Immature natural killer cell (primary cell): ENCODE measurements around the gene PSMC5. TPM values are rescaled to one million over a fixed set of nuclear protein-coding genes. Genes with fewer than 3 reads are reported as not detected.
"Not testable (repeated sequence)": the region's sequence is repeated elsewhere in the genome, so short reads cannot be mapped to it uniquely, and the experiment has no call there.

Source experiments
- DNase-seq, 3 donors: peaks; one replicate each; pipeline ENCODE4 v3.0.0; 2022; ENCODE audit warnings: mixed read lengths in 1 of 3
- H3K27ac Mint-ChIP-seq, 6 donors: one replicate each; pipeline ENCODE4 v1.8.0; 2020; ENCODE audit warnings: mixed read lengths in 6 of 6, mild to moderate bottlenecking in 5 of 6, inconsistent platforms in 4 of 6, moderate library complexity in 3 of 6
- H3K27me3 Mint-ChIP-seq, 3 donors: one replicate each; pipeline ENCODE4 v1.8.0; 2020 to 2021; ENCODE audit warnings: low read depth in 3 of 3, mild to moderate bottlenecking in 3 of 3, mixed read lengths in 3 of 3, moderate library complexity in 3 of 3, inconsistent platforms in 1 of 3
- H3K36me3 Mint-ChIP-seq, 3 donors: one replicate each; pipeline ENCODE4 v1.8.0; 2020; ENCODE audit warnings: mixed read lengths in 3 of 3, inconsistent platforms in 2 of 3, mild to moderate bottlenecking in 2 of 3
- H3K4me1 Mint-ChIP-seq, 2 donors: one replicate each; pipeline ENCODE4 v1.8.0; 2020; ENCODE audit warnings: inconsistent platforms in 2 of 2, mild to moderate bottlenecking in 2 of 2, mixed read lengths in 2 of 2, moderate library complexity in 1 of 2
- H3K4me3 Mint-ChIP-seq, 5 donors: one replicate each; pipeline ENCODE4 v1.8.0; 2020; ENCODE audit warnings: mild to moderate bottlenecking in 5 of 5, mixed read lengths in 5 of 5, inconsistent platforms in 3 of 5, moderate library complexity in 3 of 5
- H3K9me3 Mint-ChIP-seq, 6 donors: one replicate each; pipeline ENCODE4 v1.8.0; 2020; ENCODE audit warnings: mild to moderate bottlenecking in 6 of 6, mixed read lengths in 6 of 6, inconsistent platforms in 4 of 6, moderate library complexity in 3 of 6
- polyA plus RNA-seq, 3 donors: library from polyadenylated mRNA; unstranded; fragments of 300-500 nt; fragmentation: Illumina TruSeq; gene quantifications; one replicate each; pipeline ENCODE4 v1.2.3, GENCODE V29; 2021

The PSMC5 gene
- polyA plus RNA-seq = 100 to 1,000 TPM; 130 to 222 (median 148) TPM

DNA sequence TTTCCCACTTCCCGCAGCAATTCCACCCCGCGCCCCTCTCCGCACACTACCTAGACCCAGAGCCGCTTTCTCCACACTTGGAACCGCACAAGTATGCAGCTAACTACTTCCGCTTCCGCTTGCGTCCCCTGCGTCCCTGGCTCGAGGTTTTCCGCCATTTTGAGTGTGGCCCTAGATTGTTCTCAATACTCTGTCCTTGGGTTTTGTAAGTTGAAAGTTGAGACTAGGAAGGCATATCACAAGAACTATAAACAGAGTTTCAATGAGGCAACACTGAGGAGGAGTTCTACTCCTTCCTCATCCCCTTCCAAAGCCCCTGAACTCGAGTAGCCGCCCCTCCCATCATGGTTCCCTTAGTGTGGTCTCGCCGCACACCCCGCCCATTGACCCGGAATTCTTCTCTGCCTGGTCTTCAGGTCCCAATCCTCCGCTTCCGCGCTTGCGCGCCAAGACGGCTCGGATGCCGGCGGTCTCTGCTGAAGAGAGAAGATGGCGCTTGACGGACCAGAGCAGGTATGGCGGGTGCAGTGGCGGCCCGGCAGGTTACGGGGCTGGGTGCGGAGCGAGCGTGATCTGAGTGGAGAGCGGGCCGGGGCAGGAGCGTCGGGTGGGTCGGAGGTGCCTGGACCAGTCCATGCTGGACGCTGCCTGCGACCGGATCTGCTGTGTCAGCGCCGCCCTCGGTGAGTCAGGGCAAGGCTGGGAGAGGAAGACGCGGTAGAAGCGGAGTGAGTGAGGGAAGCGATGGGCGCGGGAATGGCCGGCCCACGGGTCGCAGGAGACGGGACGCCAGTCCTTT is at the start of gene PSMC5, which contains the start of gene FTSJ3:
PSMC5 (plus strand) TSS at position 430 of the 799 bp plus-strand sequence; CDS start at position 490, 60 bp downstream.
FTSJ3 (minus strand) TSS at position 662 of the 799 bp plus-strand sequence. CDS start 761 bp downstream, outside the sequence.
- peak within 1 kb of the TSS; percentile 94 to 98 (median 97) for H3K4me3 Mint-ChIP-seq

GRCh38 chr17:63780507-63780906 is 46.7 kb upstream of the PSMC5 start:
- no peaks in the 10 kb centered on the region for H3K9me3 Mint-ChIP-seq
- peak overlapping the region in 1 of 6 donors; percentile 60 for H3K27ac Mint-ChIP-seq
- no peak overlapping the region for H3K4me3 Mint-ChIP-seq
- H3K27me3 Mint-ChIP-seq = no peaks in the 10 kb centered on the region
- peaks cover 39 to 75% of the 10 kb centered on the region in 2 donors for H3K4me1 Mint-ChIP-seq
- DNase-seq = no peak
- H3K36me3 Mint-ChIP-seq = peaks cover 0 to 5% (median 4%) of the 10 kb centered on the region in 3 donors

More for the DNA sequence above, at the start of gene PSMC5, which contains the start of gene FTSJ3:
- Mint-ChIP-seq H3K9me3 (no peaks in the 10 kb centered on the region), H3K27me3 (peaks cover 5 to 28% (median 6%) of the 10 kb centered on the region in 3 donors), H3K27ac (peak within 1 kb of the TSS; percentile 94 to 99 (median 98)), H3K4me1 (peaks cover 60 to 78% of the 10 kb centered on the region in 2 donors), H3K36me3 (peaks cover 16 to 55% (median 36%) of the 10 kb centered on the region in 3 donors)
- DNase-seq = peak; percentile 94 to 96 (median 96)

DNA sequence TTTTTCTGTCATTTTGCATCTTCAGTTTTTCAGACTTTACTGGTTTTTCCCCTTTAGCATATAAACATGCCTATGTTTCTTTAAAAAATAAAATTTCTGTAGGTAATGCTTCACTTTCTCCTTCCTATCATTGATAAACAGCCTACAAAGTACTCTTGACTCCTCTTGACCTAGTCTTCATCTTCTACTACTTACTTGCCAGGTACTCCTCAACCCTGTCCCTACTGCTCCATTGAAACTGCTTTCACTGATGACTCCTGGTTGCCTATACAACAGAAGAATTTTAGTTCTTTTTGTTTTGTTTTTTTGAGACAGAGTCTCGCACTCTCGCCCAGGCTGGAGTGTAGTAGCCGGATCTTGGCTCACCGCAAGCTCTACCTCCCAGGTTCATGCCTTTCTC is 46.3 kb upstream of the PSMC5 start:
- H3K9me3 Mint-ChIP-seq = no peaks in the 10 kb centered on the region
- H3K4me1 Mint-ChIP-seq = peaks cover 39 to 75% of the 10 kb centered on the region in 2 donors
- H3K36me3 Mint-ChIP-seq = peaks cover 0 to 5% (median 4%) of the 10 kb centered on the region in 3 donors
- H3K4me3 Mint-ChIP-seq = no peak overlapping the region
- peak overlapping the region in 3 of 6 donors; percentile 2 to 60 (median 27) for H3K27ac Mint-ChIP-seq
- no peaks in the 10 kb centered on the region for H3K27me3 Mint-ChIP-seq
- DNase-seq = no peak

GRCh38 chr17:63783522-63783921 is 43.7 kb upstream of the PSMC5 start:
- H3K4me1 Mint-ChIP-seq = peaks cover 28 to 52% of the 10 kb centered on the region in 2 donors
- H3K36me3 Mint-ChIP-seq = peaks cover 0 to 8% (median 4%) of the 10 kb centered on the region in 3 donors
- H3K9me3 Mint-ChIP-seq = no peaks in the 10 kb centered on the region
- H3K27ac Mint-ChIP-seq = peak overlapping the region in 3 of 6 donors; percentile 11 to 57 (median 18)
- H3K4me3 Mint-ChIP-seq = no peak overlapping the region
- no peak for DNase-seq
- no peaks in the 10 kb centered on the region for H3K27me3 Mint-ChIP-seq

- Mint-ChIP-seq H3K27me3 (no peaks in the 10 kb centered on the region), H3K4me1 (peaks cover 23 to 32% of the 10 kb centered on the region in 2 donors), H3K27ac (peak overlapping the region in 4 of 6 donors; percentile 8 to 34 (median 24)), H3K4me3 (no peak overlapping the region), H3K9me3 (no peaks in the 10 kb centered on the region), H3K36me3 (peaks cover 0 to 4% (median 3%) of the 10 kb centered on the region in 3 donors)
- no peak for DNase-seq
These were observed 41.7 kb upstream of the PSMC5 start for GRCh38 chr17:63785556-63785955.

DNA sequence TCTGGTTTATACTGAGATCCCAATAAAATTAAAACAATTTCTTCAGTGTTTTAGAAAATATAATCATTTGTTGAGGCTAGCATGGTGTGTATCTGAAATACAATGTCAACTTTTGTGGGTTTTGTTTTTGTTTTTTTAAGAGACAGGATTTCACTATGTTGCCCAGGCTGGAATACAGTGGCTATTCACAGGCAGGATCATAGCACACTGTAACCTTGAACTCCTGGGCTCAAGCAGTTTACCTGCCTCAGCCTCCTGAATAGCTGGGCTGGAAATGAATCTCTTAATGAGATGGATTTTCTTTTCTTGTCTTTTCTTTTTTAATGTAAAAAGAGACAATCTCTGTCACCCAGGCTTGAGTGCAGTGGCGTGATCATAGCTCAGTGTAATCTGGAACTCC is 41.1 kb upstream of the PSMC5 start:
- Mint-ChIP-seq H3K27me3 (no peaks in the 10 kb centered on the region), H3K4me3 (no peak overlapping the region), H3K9me3 (no peaks in the 10 kb centered on the region), H3K27ac (peak overlapping the region in 2 of 6 donors; percentile 8 to 22), H3K4me1 (peaks cover 21 to 27% of the 10 kb centered on the region in 2 donors), H3K36me3 (peaks cover 0 to 4% (median 3%) of the 10 kb centered on the region in 3 donors)
- DNase-seq = no peak

GRCh38 chr17:63786971-63787711 is 40.1 kb upstream of the PSMC5 start:
- Mint-ChIP-seq H3K4me3 (no peak overlapping the region), H3K27ac (no peak overlapping the region), H3K4me1 (peaks cover 19 to 23% of the 10 kb centered on the region in 2 donors), H3K36me3 (peaks cover 0 to 5% (median 4%) of the 10 kb centered on the region in 3 donors), H3K9me3 (no peaks in the 10 kb centered on the region), H3K27me3 (no peaks in the 10 kb centered on the region)
- DNase-seq = no peak

- H3K27me3 Mint-ChIP-seq = peaks cover 0 to 2% (median 0%) of the 10 kb centered on the region in 3 donors
- H3K4me1 Mint-ChIP-seq = peaks cover 2 to 7% of the 10 kb centered on the region in 2 donors
- no peak overlapping the region for H3K27ac Mint-ChIP-seq
- no peaks in the 10 kb centered on the region for H3K9me3 Mint-ChIP-seq
- no peak for DNase-seq
- H3K4me3 Mint-ChIP-seq = no peak overlapping the region
- H3K36me3 Mint-ChIP-seq = peaks cover 15 to 28% (median 21%) of the 10 kb centered on the region in 3 donors
These were observed 37.2 kb upstream of the PSMC5 start for GRCh38 chr17:63790057-63790456.

DNA sequence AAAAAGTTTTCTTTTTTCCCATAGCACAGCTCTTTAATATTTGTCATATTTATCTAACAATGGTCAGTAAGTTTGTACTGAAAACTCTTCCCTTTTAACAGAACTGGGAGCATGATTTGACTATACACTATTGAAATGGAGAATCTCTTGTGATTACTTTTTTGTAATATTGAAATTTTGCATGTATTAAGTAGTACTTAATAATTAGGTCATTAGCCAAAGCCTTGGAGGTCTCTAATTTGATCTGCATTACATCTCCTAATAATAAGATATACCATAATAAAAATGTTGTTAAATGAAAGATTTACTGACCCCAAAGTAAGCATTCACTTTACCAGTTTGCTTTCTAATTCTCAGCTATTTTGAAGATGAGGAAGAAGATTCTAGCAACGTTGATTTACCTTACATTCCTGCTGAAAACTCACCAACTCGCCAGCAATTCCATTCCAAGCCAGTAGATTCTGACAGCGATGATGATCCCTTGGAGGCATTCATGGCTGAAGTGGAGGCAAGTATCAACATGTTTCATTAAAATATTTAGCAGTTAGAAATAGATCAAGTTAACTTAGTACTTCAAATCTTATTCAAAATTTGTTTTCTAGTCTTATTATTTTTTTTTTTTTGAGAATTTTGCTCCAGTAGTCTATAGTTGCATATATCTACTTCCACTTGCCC is 35.0 kb upstream of the PSMC5 start:
- Mint-ChIP-seq H3K4me1 (no peaks in the 10 kb centered on the region), H3K9me3 (no peaks in the 10 kb centered on the region), H3K27me3 (peaks cover 0 to 2% (median 0%) of the 10 kb centered on the region in 3 donors), H3K27ac (peak overlapping the region in 2 of 6 donors; percentile 22 to 45), H3K4me3 (no peak overlapping the region), H3K36me3 (peaks cover 15 to 40% (median 22%) of the 10 kb centered on the region in 3 donors)
- DNase-seq = no peak

DNA sequence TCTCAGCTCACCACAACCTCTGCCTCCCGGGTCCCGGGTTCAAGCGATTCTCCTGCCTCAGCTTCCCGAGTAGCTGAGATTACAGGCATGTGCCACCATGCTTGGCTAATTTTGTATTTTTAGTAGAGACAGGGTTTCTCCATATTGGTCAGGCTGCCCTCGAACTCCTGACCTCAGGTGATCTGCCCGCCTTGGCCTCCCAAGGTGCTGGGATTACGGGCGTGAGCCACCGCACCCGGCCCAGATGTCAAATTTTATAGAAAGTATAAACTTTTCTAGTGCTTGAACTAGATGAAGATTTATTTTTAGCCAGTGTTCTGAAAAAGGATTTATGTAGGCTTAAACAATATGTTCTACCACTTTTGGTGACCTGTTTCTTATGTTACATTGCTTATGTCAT is 30.9 kb upstream of the PSMC5 start:
- H3K4me3 Mint-ChIP-seq, H3K27ac Mint-ChIP-seq, H3K9me3 Mint-ChIP-seq, H3K4me1 Mint-ChIP-seq, DNase-seq, H3K27me3 Mint-ChIP-seq: not testable (repeated sequence)
- peaks cover 26 to 64% (median 35%) of the 10 kb centered on the region in 3 donors for H3K36me3 Mint-ChIP-seq

DNA sequence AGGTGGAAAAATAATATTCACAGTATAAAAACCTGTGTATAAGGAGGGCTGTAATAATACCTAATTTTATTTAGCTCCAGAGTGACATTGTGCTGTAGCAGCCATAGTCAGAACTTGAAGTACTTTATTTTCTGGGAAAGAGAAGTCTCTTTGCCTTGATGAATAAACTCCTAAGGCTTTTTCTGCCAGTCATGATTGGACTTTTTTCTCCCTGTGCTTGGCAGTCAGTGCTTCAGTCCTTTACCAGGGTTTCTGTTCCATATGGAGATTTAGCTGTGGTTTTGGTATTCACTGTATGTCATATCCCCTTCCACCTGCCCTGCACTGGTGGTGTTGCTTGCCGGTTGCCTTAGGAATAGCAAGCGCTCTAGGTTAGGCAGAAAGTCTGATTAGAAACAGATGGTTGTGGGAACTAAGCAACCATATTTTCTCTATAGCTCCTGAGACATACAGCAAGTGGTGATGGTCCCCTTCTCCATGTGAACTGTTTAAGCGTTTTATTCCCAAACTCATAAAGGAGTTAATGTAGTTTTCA is 28.6 kb upstream of the PSMC5 start:
- Mint-ChIP-seq H3K27ac (no peak overlapping the region), H3K36me3 (peaks cover 25 to 58% (median 30%) of the 10 kb centered on the region in 3 donors), H3K4me1 (no peaks in the 10 kb centered on the region), H3K9me3 (no peaks in the 10 kb centered on the region), H3K4me3 (no peak overlapping the region), H3K27me3 (peaks cover 0 to 2% (median 0%) of the 10 kb centered on the region in 3 donors)
- DNase-seq = no peak

- Mint-ChIP-seq H3K27ac (peak overlapping the region in 2 of 6 donors; percentile 16 to 85), H3K36me3 (peaks cover 24 to 48% (median 31%) of the 10 kb centered on the region in 3 donors), H3K4me3 (no peak overlapping the region), H3K27me3 (peaks cover 0 to 3% (median 0%) of the 10 kb centered on the region in 3 donors), H3K9me3 (no peaks in the 10 kb centered on the region), H3K4me1 (no peaks in the 10 kb centered on the region)
- no peak for DNase-seq
These were observed 26.4 kb upstream of the PSMC5 start for GRCh38 chr17:63800783-63801182.

GRCh38 chr17:63804328-63804727 is 22.9 kb upstream of the PSMC5 start:
- Mint-ChIP-seq H3K27me3 (peaks cover 0 to 3% (median 0%) of the 10 kb centered on the region in 3 donors), H3K27ac (no peak overlapping the region), H3K9me3 (no peaks in the 10 kb centered on the region), H3K4me1 (no peaks in the 10 kb centered on the region), H3K4me3 (no peak overlapping the region), H3K36me3 (peaks cover 25 to 53% (median 44%) of the 10 kb centered on the region in 3 donors)
- DNase-seq = no peak
